WTC11 (cell line): Measurements from ENCODE around the gene FBRSL1.

Source experiments
- ERG ChIP-seq: fragments of 250-450 bp; sonication (Bioruptor Pico); IDR thresholded peaks from 2 replicates; pipeline ENCODE4 v1.8.0; 2021; ENCODE audit warnings: mild to moderate bottlenecking
- ETV6 ChIP-seq: sonication (generic); formaldehyde crosslinking; IDR thresholded peaks from 2 replicates; pipeline ENCODE4 v1.8.1; 2022; ENCODE audit warnings: mild to moderate bottlenecking, missing genetic modification reagents
- KAT7 ChIP-seq: sonication (generic); formaldehyde crosslinking; IDR thresholded peaks from 2 replicates; pipeline ENCODE4 v1.8.1; 2023; ENCODE audit warnings: missing genetic modification reagents, mild to moderate bottlenecking, borderline replicate concordance
- NR2C2 ChIP-seq: sonication (generic); formaldehyde crosslinking; IDR thresholded peaks from 2 replicates; pipeline ENCODE4 v1.8.0; 2022; ENCODE audit warnings: mild to moderate bottlenecking, missing genetic modification reagents
- OVOL2 ChIP-seq: fragments of 250-450 bp; sonication (Bioruptor Pico); IDR thresholded peaks from 2 replicates; pipeline ENCODE4 v1.9.0; 2021; ENCODE audit warnings: mild to moderate bottlenecking, borderline replicate concordance
- ZNF416 ChIP-seq: fragments of 250-450 bp; sonication (Bioruptor Pico); IDR thresholded peaks from 2 replicates; pipeline ENCODE4 v1.9.0; 2021; ENCODE audit warnings: mild to moderate bottlenecking, inconsistent platforms
- ZSCAN18 ChIP-seq: fragments of 250-450 bp; sonication (Bioruptor Pico); IDR thresholded peaks from 2 replicates; pipeline ENCODE4 v2.1.2; 2022; ENCODE audit warnings: mild to moderate bottlenecking, moderate library complexity
- TF ChIP-seq, protein P1 (sequence below): fragments of 200-600 bp; IDR thresholded peaks from 2 replicates; pipeline ENCODE4 v1.8.0; 2022; ENCODE audit warnings: antibody characterized with exemption
- TF ChIP-seq, protein P2 (sequence below): sonication (generic); formaldehyde crosslinking; IDR thresholded peaks from 2 replicates; pipeline ENCODE4 v1.8.1; 2022; ENCODE audit warnings: low read depth, missing genetic modification reagents, borderline replicate concordance
- TF ChIP-seq, protein P3 (sequence below): sonication (generic); formaldehyde crosslinking; IDR thresholded peaks from 2 replicates; pipeline ENCODE4 v1.8.0; 2022; ENCODE audit warnings: mild to moderate bottlenecking, missing genetic modification reagents
- TF ChIP-seq, protein P4 (sequence below): sonication (generic); formaldehyde crosslinking; IDR thresholded peaks from 2 replicates; pipeline ENCODE4 v1.8.1; 2023; ENCODE audit warnings: mild to moderate bottlenecking, missing genetic modification reagents, borderline replicate concordance

DNA sequence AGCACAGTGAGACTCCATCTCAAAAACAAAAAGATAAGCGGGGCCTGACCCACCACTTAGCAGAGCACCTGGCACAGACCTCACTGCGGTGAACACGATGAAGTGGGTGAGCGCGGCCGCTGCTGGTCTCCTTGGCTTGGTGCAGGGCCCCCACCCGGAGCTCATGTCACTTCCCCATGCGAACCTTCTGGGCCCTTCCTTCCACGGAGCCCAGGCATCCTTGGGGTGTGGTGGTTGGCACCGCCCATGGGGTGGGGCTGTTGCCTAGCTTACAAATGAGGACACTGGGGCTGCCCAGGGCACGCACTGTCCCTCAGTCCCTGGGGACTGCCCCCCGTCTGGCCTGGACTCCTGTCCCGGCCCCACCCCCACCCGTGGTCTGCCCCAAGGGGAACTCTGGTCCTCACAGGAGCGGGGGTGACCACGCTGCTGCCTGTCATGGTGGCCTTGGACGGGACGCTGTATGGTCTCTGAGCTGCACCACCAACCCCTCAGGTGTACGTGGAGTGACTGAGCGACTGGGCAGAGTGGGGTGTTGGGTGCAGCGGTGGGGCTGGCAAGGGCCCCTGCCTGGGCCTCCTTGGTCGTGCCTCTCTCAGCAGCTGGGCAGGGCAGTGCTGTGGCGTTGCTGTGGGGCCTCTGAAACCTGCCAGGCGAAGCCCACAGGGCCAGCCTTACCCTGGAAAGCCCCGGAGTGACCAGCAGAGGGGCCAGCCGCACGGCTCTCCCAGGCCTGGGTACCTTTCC, 15.3 kb downstream of the FBRSL1 start:
- no peak for TF ChIP-seq ZSCAN18 (CRISPR knock-in tag)
- TF ChIP-seq, protein P1, sequence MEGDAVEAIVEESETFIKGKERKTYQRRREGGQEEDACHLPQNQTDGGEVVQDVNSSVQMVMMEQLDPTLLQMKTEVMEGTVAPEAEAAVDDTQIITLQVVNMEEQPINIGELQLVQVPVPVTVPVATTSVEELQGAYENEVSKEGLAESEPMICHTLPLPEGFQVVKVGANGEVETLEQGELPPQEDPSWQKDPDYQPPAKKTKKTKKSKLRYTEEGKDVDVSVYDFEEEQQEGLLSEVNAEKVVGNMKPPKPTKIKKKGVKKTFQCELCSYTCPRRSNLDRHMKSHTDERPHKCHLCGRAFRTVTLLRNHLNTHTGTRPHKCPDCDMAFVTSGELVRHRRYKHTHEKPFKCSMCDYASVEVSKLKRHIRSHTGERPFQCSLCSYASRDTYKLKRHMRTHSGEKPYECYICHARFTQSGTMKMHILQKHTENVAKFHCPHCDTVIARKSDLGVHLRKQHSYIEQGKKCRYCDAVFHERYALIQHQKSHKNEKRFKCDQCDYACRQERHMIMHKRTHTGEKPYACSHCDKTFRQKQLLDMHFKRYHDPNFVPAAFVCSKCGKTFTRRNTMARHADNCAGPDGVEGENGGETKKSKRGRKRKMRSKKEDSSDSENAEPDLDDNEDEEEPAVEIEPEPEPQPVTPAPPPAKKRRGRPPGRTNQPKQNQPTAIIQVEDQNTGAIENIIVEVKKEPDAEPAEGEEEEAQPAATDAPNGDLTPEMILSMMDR = no peak
- TF ChIP-seq NR2C2 (CRISPR knock-in tag) = no peak
- TF ChIP-seq ETV6 (CRISPR knock-in tag) = no peak
- TF ChIP-seq, protein P2, sequence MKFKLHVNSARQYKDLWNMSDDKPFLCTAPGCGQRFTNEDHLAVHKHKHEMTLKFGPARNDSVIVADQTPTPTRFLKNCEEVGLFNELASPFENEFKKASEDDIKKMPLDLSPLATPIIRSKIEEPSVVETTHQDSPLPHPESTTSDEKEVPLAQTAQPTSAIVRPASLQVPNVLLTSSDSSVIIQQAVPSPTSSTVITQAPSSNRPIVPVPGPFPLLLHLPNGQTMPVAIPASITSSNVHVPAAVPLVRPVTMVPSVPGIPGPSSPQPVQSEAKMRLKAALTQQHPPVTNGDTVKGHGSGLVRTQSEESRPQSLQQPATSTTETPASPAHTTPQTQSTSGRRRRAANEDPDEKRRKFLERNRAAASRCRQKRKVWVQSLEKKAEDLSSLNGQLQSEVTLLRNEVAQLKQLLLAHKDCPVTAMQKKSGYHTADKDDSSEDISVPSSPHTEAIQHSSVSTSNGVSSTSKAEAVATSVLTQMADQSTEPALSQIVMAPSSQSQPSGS (CRISPR knock-in tag) = no peak
- TF ChIP-seq, protein P3, sequence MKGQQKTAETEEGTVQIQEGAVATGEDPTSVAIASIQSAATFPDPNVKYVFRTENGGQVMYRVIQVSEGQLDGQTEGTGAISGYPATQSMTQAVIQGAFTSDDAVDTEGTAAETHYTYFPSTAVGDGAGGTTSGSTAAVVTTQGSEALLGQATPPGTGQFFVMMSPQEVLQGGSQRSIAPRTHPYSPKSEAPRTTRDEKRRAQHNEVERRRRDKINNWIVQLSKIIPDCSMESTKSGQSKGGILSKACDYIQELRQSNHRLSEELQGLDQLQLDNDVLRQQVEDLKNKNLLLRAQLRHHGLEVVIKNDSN (CRISPR knock-in tag) = no peak
- TF ChIP-seq, protein P4, sequence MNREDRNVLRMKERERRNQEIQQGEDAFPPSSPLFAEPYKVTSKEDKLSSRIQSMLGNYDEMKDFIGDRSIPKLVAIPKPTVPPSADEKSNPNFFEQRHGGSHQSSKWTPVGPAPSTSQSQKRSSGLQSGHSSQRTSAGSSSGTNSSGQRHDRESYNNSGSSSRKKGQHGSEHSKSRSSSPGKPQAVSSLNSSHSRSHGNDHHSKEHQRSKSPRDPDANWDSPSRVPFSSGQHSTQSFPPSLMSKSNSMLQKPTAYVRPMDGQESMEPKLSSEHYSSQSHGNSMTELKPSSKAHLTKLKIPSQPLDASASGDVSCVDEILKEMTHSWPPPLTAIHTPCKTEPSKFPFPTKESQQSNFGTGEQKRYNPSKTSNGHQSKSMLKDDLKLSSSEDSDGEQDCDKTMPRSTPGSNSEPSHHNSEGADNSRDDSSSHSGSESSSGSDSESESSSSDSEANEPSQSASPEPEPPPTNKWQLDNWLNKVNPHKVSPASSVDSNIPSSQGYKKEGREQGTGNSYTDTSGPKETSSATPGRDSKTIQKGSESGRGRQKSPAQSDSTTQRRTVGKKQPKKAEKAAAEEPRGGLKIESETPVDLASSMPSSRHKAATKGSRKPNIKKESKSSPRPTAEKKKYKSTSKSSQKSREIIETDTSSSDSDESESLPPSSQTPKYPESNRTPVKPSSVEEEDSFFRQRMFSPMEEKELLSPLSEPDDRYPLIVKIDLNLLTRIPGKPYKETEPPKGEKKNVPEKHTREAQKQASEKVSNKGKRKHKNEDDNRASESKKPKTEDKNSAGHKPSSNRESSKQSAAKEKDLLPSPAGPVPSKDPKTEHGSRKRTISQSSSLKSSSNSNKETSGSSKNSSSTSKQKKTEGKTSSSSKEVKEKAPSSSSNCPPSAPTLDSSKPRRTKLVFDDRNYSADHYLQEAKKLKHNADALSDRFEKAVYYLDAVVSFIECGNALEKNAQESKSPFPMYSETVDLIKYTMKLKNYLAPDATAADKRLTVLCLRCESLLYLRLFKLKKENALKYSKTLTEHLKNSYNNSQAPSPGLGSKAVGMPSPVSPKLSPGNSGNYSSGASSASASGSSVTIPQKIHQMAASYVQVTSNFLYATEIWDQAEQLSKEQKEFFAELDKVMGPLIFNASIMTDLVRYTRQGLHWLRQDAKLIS (CRISPR knock-in tag) = no peak
- TF ChIP-seq KAT7 (CRISPR knock-in tag) = no peak
- TF ChIP-seq OVOL2 (CRISPR knock-in tag) = no peak
- no peak for TF ChIP-seq ZNF416 (CRISPR knock-in tag)
- TF ChIP-seq ERG (CRISPR knock-in tag) = no peak
